GOT3 (cell line): ENCODE results near the gene UPF3B.
"Not testable (repeated sequence)": the region's sequence is repeated elsewhere in the genome, so short reads cannot be mapped to it uniquely, and the experiment has no call there.

ENCODE experiments used
- DNase-seq: peaks from one replicate; lab custom pipeline; 2025; ENCODE audit warnings: mixed read lengths; lab: John Stamatoyannopoulos, UW

The UPF3B gene

GRCh38 chrX:119826399-119826959 lies 26.3 kb downstream of the UPF3B start:
- no peak for DNase-seq

- DNase-seq = not testable (repeated sequence)
Measured at GRCh38 chrX:119824221-119824620, 28.5 kb downstream of the UPF3B start.

- not testable (repeated sequence) for DNase-seq
Measured at GRCh38 chrX:119821703-119822102, 31.1 kb downstream of the UPF3B start.

- no peak for DNase-seq
Measured at GRCh38 chrX:119817130-119817690, 35.6 kb downstream of the UPF3B start.

GRCh38 chrX:119816300-119816699 lies 36.5 kb downstream of the UPF3B start:
- no peak for DNase-seq

GRCh38 chrX:119809185-119809666 lies 43.5 kb downstream of the UPF3B start:
- DNase-seq = no peak

GRCh38 chrX:119808461-119808860 lies 44.3 kb downstream of the UPF3B start:
- not testable (repeated sequence) for DNase-seq

- no peak for DNase-seq
Measured at GRCh38 chrX:119802546-119802945, 50.2 kb downstream of the UPF3B start.

- no peak for DNase-seq
Measured at GRCh38 chrX:119801253-119802221, 51.2 kb downstream of the UPF3B start.

- DNase-seq = peak; percentile 50
Measured at GRCh38 chrX:119791437-119792231, 61.1 kb downstream of the UPF3B start, which contains the start of gene RPL39. RPL39 (minus strand) TSS chrX:119791630; CDS start chrX:119791576, 54 bp downstream.

GRCh38 chrX:119790977-119791436 lies 61.8 kb downstream of the UPF3B start:
- DNase-seq = no peak

GRCh38 chrX:119784747-119785446 lies 67.9 kb downstream of the UPF3B start:
- DNase-seq = no peak
